H1 (cell line): ENCODE data around the gene GPR162. TPM values are rescaled to one million over a fixed set of nuclear protein-coding genes. Genes with fewer than 3 reads are reported as not detected.

Experiments
- CTCF ChIA-PET: fragments of 300-600 bp; sonication (Branson Sonifier 250); formaldehyde crosslinking; loops from one replicate; lab custom pipeline; 2021; ENCODE audit not compliant: partially characterized antibody; lab: Charles Lee
- POLR2A ChIA-PET: fragments of 300-600 bp; sonication (Branson Sonifier 250); formaldehyde crosslinking; loops from one replicate; lab custom pipeline; 2021; ENCODE audit warnings: inconsistent platforms; ENCODE audit not compliant: partially characterized antibody; lab: Charles Lee
- DNase-seq, 2 experiments: peaks; one replicate each; pipeline versions ENCODE4 v3.0.0 to v3.0.0-alpha.2; 2010 to 2022; ENCODE audit warnings: low spot score in 2 of 2, low read depth in 1 of 2, mixed read lengths in 1 of 2
- FAIRE-seq: peaks from 2 replicates; lab custom pipeline; 2011; peaks lifted over from hg19 to GRCh38; lab: Jason Lieb, UNC
- H2AFZ ChIP-seq: 2 replicates; pipeline ENCODE4 v1.8.1; 2012; ENCODE audit warnings: low read length, inconsistent platforms
- H2AK5ac ChIP-seq: 2 replicates; pipeline ENCODE4 v1.6.1; 2013; ENCODE audit warnings: low read depth, low read length
- H2BK120ac ChIP-seq: replicated peaks from 2 replicates; pipeline ENCODE3; 2013; ENCODE audit warnings: low read depth, low read length, inconsistent platforms
- H2BK12ac ChIP-seq: 2 replicates; pipeline ENCODE4 v1.6.1; 2013; ENCODE audit warnings: low read depth, low read length
- H2BK15ac ChIP-seq: 2 replicates; pipeline ENCODE4 v1.6.1; 2013; ENCODE audit warnings: low read length
- H2BK20ac ChIP-seq: 2 replicates; pipeline ENCODE4 v1.6.1; 2013; ENCODE audit warnings: low read length
- H2BK5ac ChIP-seq: 2 replicates; pipeline ENCODE4 v1.6.1; 2013; ENCODE audit warnings: low read depth, low read length
- H3K14ac ChIP-seq: 2 replicates; pipeline ENCODE4 v1.6.1; 2013; ENCODE audit warnings: inconsistent platforms; ENCODE audit not compliant: insufficient read length
- H3K18ac ChIP-seq: 2 replicates; pipeline ENCODE4 v1.6.1; 2013; ENCODE audit warnings: low read length; ENCODE audit errors: extremely low read depth
- H3K23ac ChIP-seq: 2 replicates; pipeline ENCODE4 v1.6.1; 2013; ENCODE audit warnings: inconsistent platforms; ENCODE audit not compliant: insufficient read length
- H3K23me2 ChIP-seq: 2 replicates; pipeline ENCODE4 v1.6.1; 2013; ENCODE audit warnings: low read depth, low read length
- H3K27ac ChIP-seq: 2 replicates; pipeline ENCODE4 v1.6.1; 2011; ENCODE audit warnings: low read depth, low read length, inconsistent platforms
- H3K27me3 ChIP-seq, 4 experiments: replicated peaks in 1 of 4; 1 replicate in 1 of 4; 2 replicates in 3 of 4; pipeline versions ENCODE4 v1.6.1 to v1.8.1; 2011 to 2013; ENCODE audit warnings: low read length in 3 of 4, mild to moderate bottlenecking in 3 of 4, inconsistent platforms in 2 of 4, mixed read lengths in 2 of 4, moderate library complexity in 1 of 4; ENCODE audit not compliant: control insufficient read depth in 3 of 4, insufficient read depth in 3 of 4; ENCODE audit errors: extremely low read depth in 1 of 4
- H3K36me3 ChIP-seq, 4 experiments: 2 replicates each; pipeline versions ENCODE4 v1.6.1 to v1.8.1; 2011 to 2013; ENCODE audit warnings: mild to moderate bottlenecking in 4 of 4, low read length in 3 of 4, moderate library complexity in 2 of 4, control low read depth in 1 of 4, inconsistent platforms in 1 of 4; ENCODE audit not compliant: insufficient read depth in 4 of 4, control insufficient read depth in 2 of 4
- H3K4ac ChIP-seq: replicated peaks from 2 replicates; pipeline ENCODE3; 2013; ENCODE audit warnings: low read length, low read depth, mixed read lengths, inconsistent platforms; ENCODE audit not compliant: insufficient read length
- H3K4me1 ChIP-seq, 4 experiments: replicated peaks in 1 of 4; 1 replicate in 1 of 4; 2 replicates in 3 of 4; pipeline versions ENCODE4 v1.6.1 to v1.8.1; 2011 to 2013; ENCODE audit warnings: low read length in 3 of 4, inconsistent platforms in 2 of 4, mixed read lengths in 1 of 4; ENCODE audit not compliant: insufficient read depth in 4 of 4, control insufficient read depth in 3 of 4
- H3K4me2 ChIP-seq, 2 experiments: 2 replicates each; pipeline versions ENCODE4 v1.6.1 to v1.8.1; 2011 to 2013; ENCODE audit warnings: low read depth in 2 of 2, low read length in 2 of 2, control low read depth in 1 of 2, inconsistent platforms in 1 of 2, mild to moderate bottlenecking in 1 of 2; ENCODE audit not compliant: insufficient read depth in 1 of 2
- H3K4me3 ChIP-seq, 4 experiments: fragments of 200-600, 300-600 bp in 1 of 4; sonication (generic), shearing (Covaris generic), sonication (Bioruptor Twin) in 1 of 4; 2 replicates each; pipeline versions ENCODE4 v1.5.1 to v1.8.1; 2011 to 2016; ENCODE audit warnings: low read length in 4 of 4, low read depth in 3 of 4, control low read depth in 2 of 4, inconsistent platforms in 2 of 4, mild to moderate bottlenecking in 2 of 4, mixed read lengths in 1 of 4, moderate library complexity in 1 of 4; ENCODE audit not compliant: insufficient read depth in 2 of 4; ENCODE audit errors: extremely low read depth in 1 of 4
- H3K56ac ChIP-seq: replicated peaks from 2 replicates; pipeline ENCODE3; 2013; ENCODE audit warnings: low read depth, mild to moderate bottlenecking, mixed read lengths, low read length, inconsistent platforms; ENCODE audit not compliant: insufficient read length
- H3K79me1 ChIP-seq: 2 replicates; pipeline ENCODE4 v1.6.1; 2013; ENCODE audit warnings: low read depth, low read length, control low read depth
- H3K79me2 ChIP-seq, 2 experiments: 2 replicates each; pipeline versions ENCODE4 v1.6.1 to v1.8.1; 2012 to 2013; ENCODE audit warnings: low read length in 2 of 2, mild to moderate bottlenecking in 2 of 2, inconsistent platforms in 1 of 2; ENCODE audit not compliant: insufficient read depth in 2 of 2, control insufficient read depth in 1 of 2
- H3K9ac ChIP-seq, 4 experiments: replicated peaks in 1 of 4; 1 replicate in 1 of 4; 2 replicates in 3 of 4; pipeline versions ENCODE4 v1.6.1 to v1.8.1; 2011 to 2013; ENCODE audit warnings: low read depth in 3 of 4, low read length in 3 of 4, control low read depth in 2 of 4, mild to moderate bottlenecking in 2 of 4, moderate library complexity in 2 of 4, inconsistent platforms in 1 of 4; ENCODE audit errors: extremely low read depth in 1 of 4
- H3K9me3 ChIP-seq, 2 experiments: 2 replicates each; pipeline versions ENCODE4 v1.6.1 to v1.8.1; 2012 to 2013; ENCODE audit warnings: mild to moderate bottlenecking in 2 of 2, moderate library complexity in 2 of 2, control low read depth in 1 of 2, inconsistent platforms in 1 of 2, low read depth in 1 of 2, low read length in 1 of 2, mixed read lengths in 1 of 2; ENCODE audit not compliant: insufficient read depth in 2 of 2
- H4K20me1 ChIP-seq, 2 experiments: replicated peaks in 1 of 2; 2 replicates each; pipeline versions ENCODE3 to v1.8.1; 2011 to 2013; ENCODE audit warnings: inconsistent platforms in 2 of 2, low read length in 2 of 2, mild to moderate bottlenecking in 1 of 2; ENCODE audit not compliant: insufficient read depth in 2 of 2, control insufficient read depth in 1 of 2
- H4K5ac ChIP-seq: 2 replicates; pipeline ENCODE4 v1.6.1; 2013; ENCODE audit warnings: low read length, low read depth, mixed read lengths, inconsistent platforms; ENCODE audit not compliant: insufficient read length
- H4K8ac ChIP-seq: 2 replicates; pipeline ENCODE4 v1.8.0; 2013; ENCODE audit warnings: mild to moderate bottlenecking, moderate library complexity, low read length, inconsistent platforms; ENCODE audit not compliant: insufficient read depth; ENCODE audit errors: extremely low read depth
- H4K91ac ChIP-seq: replicated peaks from 2 replicates; pipeline ENCODE3; 2013; ENCODE audit warnings: low read length, mixed read lengths, inconsistent platforms; ENCODE audit not compliant: insufficient read length
- CBX8 ChIP-seq: fragments of 300-800, 300-1000 bp; sonication (generic); IDR thresholded peaks from 2 replicates; pipeline ENCODE4 v1.7.1; 2016; ENCODE audit warnings: low read depth, low read length, borderline replicate concordance
- CHD1 ChIP-seq: IDR thresholded peaks from 2 replicates; pipeline ENCODE4 v1.6.1; 2012; ENCODE audit warnings: low read depth, low read length, improper control_type of control experiment
- CHD2 ChIP-seq: IDR thresholded peaks from 2 replicates; pipeline ENCODE4 v1.6.1; 2012; ENCODE audit warnings: low read length, improper control_type of control experiment
- CREB1 ChIP-seq: IDR thresholded peaks from 2 replicates; pipeline ENCODE4 v1.6.1; 2012; ENCODE audit warnings: inconsistent platforms
- JUND ChIP-seq: IDR thresholded peaks from 2 replicates; pipeline ENCODE4 v1.6.1; 2011; ENCODE audit warnings: mild to moderate bottlenecking, improper control_type of control experiment, low read length
- KDM4A ChIP-seq: IDR thresholded peaks from one replicate; pipeline ENCODE4 v1.7.1; 2012; ENCODE audit warnings: low read depth, mild to moderate bottlenecking, moderate library complexity, low read length, inconsistent platforms; ENCODE audit not compliant: severe bottlenecking
- PHF8 ChIP-seq: fragments of 200-600 bp; sonication (generic); conservative IDR thresholded peaks from 2 replicates; pipeline ENCODE4 v1.7.1; 2012; ENCODE audit warnings: low read depth, mild to moderate bottlenecking, inconsistent platforms, low read length, moderate library complexity
- RNF2 ChIP-seq: fragments of 200-900, 300-1000 bp; sonication (generic); IDR thresholded peaks from 2 replicates; pipeline ENCODE4 v1.7.1; 2016; ENCODE audit warnings: borderline replicate concordance, low read depth, mild to moderate bottlenecking, antibody characterized with exemption, low read length; ENCODE audit not compliant: poor library complexity, severe bottlenecking; ENCODE audit errors: missing control alignments
- SIN3A ChIP-seq, 2 experiments: IDR thresholded peaks in 1 of 2; conservative IDR thresholded peaks in 1 of 2; 2 replicates each; pipeline ENCODE4 v1.6.1; 2011 to 2012; ENCODE audit warnings: low read length in 2 of 2, improper control_type of control experiment in 1 of 2, low read depth in 1 of 2, mild to moderate bottlenecking in 1 of 2
- TEAD4 ChIP-seq: IDR thresholded peaks from 2 replicates; pipeline ENCODE4 v1.6.1; 2012; ENCODE audit warnings: low read depth, low read length, inconsistent platforms, mixed read lengths
- YY1 ChIP-seq: IDR thresholded peaks from 2 replicates; pipeline ENCODE4 v1.6.1; 2011; ENCODE audit warnings: low read depth, mild to moderate bottlenecking, low read length
- WGBS, 2 experiments: shearing (Covaris generic) in 1 of 2; methylation state at CpG; one replicate each; pipeline versions ENCODE4 v1.1.6 to v1.1.7; 2013 to 2015; ENCODE audit warnings: low lambda C conversion rate in 2 of 2, mixed read lengths in 2 of 2, inconsistent platforms in 1 of 2, low coverage in 1 of 2, missing lambda C conversion rate in 1 of 2; ENCODE audit not compliant: insufficient replicate concordance in 2 of 2, insufficient coverage in 1 of 2, insufficient read length in 1 of 2; ENCODE audit errors: extremely low coverage in 1 of 2, missing lambda C conversion rate in 1 of 2; 5-methylcytosine and 5-hydroxymethylcytosine counted together
- polyA plus RNA-seq, 7 experiments: library from polyadenylated mRNA; depleted of rRNA in 3 of 7; stranded (reverse) in 5 of 7; unstranded in 2 of 7; fragments of >200 nt in 5 of 7; fragments of 200-250 nt in 2 of 7; gene quantifications; 1 replicate in 5 of 7; 2 replicates in 1 of 7; 4 replicates in 1 of 7; pipeline versions ENCODE4 v1.2.1 to v1.2.3, GENCODE V29; 2011 to 2013; ENCODE audit warnings: missing spikeins in 2 of 7, mixed read lengths in 2 of 7
- total RNA-seq: library from RNA; stranded (reverse); fragmentation: NEBNext Ultra II Directional; extraction: Animal tissue kit (Norgen Biotek cat#: 25700); gene quantifications from 2 replicates; pipeline ENCODE4 v1.2.1, GENCODE V29; 2021
- TF ChIP-seq, protein P1 (sequence below): IDR thresholded peaks from 2 replicates; pipeline ENCODE4 v1.6.1; 2012; ENCODE audit warnings: low read length, inconsistent platforms

The GPR162 gene
- total and polyA plus RNA-seq, 2 of the 8 experiments (the other 6 are each of a cell fraction or from before 2014, with no cell fraction given): 7.3 to 8.8 TPM

DNA sequence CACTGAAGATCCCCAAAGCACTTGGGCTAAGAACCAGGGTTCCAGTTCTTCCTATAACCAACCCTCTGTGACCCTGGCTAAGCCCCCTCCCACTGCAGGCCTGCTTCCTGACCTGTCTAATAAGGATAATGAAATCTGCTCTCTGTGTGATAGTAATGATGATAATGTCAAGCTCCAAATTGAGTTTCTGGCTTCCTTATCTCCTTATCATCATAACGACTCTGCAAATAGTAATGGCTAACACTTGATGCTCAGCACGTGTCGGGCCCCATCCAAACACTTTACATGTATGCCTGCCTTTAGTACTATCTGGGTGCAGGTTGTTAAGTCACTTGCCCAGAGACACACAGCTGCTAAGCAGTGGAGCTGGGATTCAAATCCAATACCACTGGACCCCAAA lies 5.0 kb upstream of the GPR162 start:
- Histone ChIP-seq H3K79me2 (no peaks in the 10 kb centered on the region), H3K9me3 (peaks cover 0 to 2% of the 10 kb centered on the region in 2 experiments; a peak in 1 of 4 replicates), H3K23ac (no peak overlapping the region), H3K4me1 (peaks cover 4 to 32% (median 21%) of the 10 kb centered on the region in 4 experiments), H3K4me3 (no peak overlapping the region), H2BK120ac (no peak overlapping the region), H3K27me3 (peaks cover 0 to 2% (median 0%) of the 10 kb centered on the region in 4 experiments; a peak in 4 of 7 replicates), H3K4ac (no peak overlapping the region), H2BK5ac (no peak overlapping the region), H2BK12ac (no peak overlapping the region), H4K5ac (no peak overlapping the region), H3K23me2 (peaks cover 13% of the 10 kb centered on the region), H3K9ac (no peak overlapping the region), H3K14ac (no peak overlapping the region), H3K18ac (no peak overlapping the region), H4K8ac (no peak overlapping the region; the same call in 1 of the 2 replicates), H3K27ac (no peak overlapping the region), H4K91ac (no peak overlapping the region), H3K36me3 (no peaks in the 10 kb centered on the region; a peak in 1 of 8 replicates), H2AK5ac (no peak overlapping the region), H2BK15ac (peak overlapping the region; percentile 72; the same call in 1 of the 2 replicates), H2AFZ (no peak overlapping the region), H3K4me2 (no peak overlapping the region), H2BK20ac (no peak overlapping the region), H4K20me1 (peaks cover 0 to 6% of the 10 kb centered on the region in 2 experiments), H3K56ac (no peak overlapping the region), H3K79me1 (no peaks in the 10 kb centered on the region)
- DNase-seq (no peak), FAIRE-seq (no peak)
- POLR2A ChIA-PET: interaction anchor here (0.8 to 1.7 kb wide), 6 partner anchors 12 to 127 kb away, joined by 3 to 7 read pairs (median 5); partner anchors contain the start of genes C12orf57, MLF2, P3H3 and PTMS
- WGBS, 2 experiments: 89% methylated on average over 3 of the region's 3 CpGs; no CpG with 5 or more reads in 1 of the 2 experiments
- CTCF ChIA-PET: interaction anchor here (0.6 to 3.2 kb wide), 4 partner anchors 9 to 290 kb away, joined by 3 to 19 read pairs (median 4); no protein-coding TSS in a partner anchor
- TF ChIP-seq PHF8 (no peak), JUND (no peak), CHD2 (no peak), RNF2 (no peak), SIN3A (conservative IDR thresholded peaks at IDR 0.05 in 1 of 2, IDR thresholded peaks at IDR 0.05 in 1 of 2; ENCODE audit: low read depth in 1 of 2, low read length in 2 of 2) (no peak), KDM4A (no peak), CHD1 (no peak), CREB1 (no peak), TEAD4 (no peak), YY1 (no peak), CBX8 (no peak)
- TF ChIP-seq, protein P1, sequence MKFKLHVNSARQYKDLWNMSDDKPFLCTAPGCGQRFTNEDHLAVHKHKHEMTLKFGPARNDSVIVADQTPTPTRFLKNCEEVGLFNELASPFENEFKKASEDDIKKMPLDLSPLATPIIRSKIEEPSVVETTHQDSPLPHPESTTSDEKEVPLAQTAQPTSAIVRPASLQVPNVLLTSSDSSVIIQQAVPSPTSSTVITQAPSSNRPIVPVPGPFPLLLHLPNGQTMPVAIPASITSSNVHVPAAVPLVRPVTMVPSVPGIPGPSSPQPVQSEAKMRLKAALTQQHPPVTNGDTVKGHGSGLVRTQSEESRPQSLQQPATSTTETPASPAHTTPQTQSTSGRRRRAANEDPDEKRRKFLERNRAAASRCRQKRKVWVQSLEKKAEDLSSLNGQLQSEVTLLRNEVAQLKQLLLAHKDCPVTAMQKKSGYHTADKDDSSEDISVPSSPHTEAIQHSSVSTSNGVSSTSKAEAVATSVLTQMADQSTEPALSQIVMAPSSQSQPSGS: no peak
